DMS153 (cell line): ENCODE measurements around the gene RIC3.

ENCODE experiments used
- DNase-seq: peaks from one replicate; lab custom pipeline; 2025; lab: John Stamatoyannopoulos, UW

The RIC3 gene

DNA sequence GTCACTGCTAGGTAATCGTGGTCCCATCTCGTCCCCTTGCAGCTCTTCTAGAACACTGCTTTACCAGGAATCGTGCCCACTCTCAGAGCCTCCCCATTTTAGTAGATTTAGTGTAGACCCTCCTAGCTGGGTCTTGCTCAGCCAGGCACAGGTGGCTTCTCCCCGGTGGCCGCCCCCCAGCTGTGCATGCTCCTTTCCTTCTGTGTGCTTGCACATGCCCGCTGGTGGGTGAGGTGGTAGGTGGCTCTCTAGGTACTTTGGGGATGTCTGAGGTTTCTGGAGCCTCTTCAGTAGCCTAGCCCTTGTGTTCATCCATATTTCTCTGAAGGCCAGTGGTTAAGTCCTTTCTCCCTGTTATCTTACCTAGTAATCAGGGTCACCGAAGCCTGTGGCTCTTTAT, 82.3 kb downstream of the RIC3 start:
- no peak for DNase-seq

DNA sequence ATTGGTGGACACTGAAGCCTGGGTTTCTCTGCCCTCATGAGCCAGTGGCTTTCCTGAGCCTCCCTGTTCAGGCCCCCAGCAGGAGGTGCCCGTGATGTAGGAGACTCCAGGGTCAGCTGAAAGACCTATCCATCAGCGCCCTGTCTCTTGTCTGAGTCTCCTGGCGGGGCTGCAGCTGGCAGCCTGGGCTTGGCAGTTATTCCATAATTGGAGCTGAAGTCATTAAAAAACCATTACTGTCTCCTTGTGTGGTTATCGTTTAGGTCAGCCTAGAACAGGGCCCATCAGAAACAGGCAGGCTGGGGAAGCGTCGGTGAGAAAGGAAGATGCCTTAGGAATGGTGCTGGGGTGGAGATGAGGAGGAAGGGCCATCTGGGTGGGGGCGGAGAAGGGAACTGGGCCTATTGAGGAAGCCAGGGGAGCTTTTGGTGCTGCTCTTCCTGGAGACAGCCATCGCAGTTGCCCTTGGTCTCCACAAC, 82.8 kb downstream of the RIC3 start:
- DNase-seq = peak; percentile 21

DNA sequence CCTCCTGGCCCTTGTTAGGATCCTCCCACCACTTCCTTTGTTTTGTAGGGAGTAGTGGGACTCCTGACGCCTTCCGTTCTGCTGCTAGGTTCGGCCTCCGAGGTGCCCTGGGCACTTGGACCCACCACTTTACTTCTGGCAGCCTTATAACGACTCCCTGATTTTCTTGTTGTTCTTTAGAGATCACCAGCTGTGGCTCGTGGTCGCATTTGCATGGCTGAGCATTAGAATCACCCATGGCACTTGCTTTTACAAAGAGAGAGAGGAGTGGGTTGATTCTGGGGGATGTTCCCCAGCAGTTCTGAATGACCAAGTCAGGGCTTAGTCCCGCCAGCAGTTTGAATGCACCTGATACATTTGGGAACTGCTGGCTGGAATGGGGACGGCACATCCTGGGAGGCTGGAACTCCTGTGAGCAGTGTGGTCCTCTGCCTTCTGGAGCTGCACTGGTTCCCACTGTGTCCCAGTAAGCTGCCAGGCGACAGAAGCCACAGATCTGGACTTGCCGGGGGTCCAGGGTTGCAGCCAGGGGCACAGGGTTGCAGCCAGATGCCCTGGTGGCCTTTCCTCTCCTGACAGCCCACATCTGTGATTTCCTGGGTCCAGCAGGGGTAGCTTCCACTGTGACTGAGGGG, 83.7 kb downstream of the RIC3 start:
- DNase-seq = no peak

GRCh38 chr11:8084352-8084751, 84.5 kb downstream of the RIC3 start:
- DNase-seq = no peak

DNA sequence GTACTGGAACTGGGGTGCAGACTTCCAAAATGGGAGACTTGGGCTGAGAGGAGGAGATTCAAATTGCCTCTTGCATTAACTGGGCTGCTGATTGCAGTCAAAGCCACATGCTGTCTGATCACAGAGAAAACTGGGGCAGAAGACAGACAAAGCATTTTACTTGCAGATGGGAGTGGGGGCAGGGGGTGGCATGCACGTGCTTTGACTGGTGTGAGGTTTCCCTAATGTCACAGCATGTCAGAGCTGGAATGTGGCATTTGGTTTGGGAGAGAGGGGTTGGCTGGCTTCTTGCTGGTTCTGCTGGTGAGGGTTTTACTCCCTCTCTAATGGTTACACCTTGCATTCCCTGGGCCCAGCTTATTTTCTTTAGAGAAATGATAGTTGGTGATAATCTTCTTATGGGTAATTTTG, 84.9 kb downstream of the RIC3 start:
- no peak for DNase-seq

- no peak for DNase-seq
Observed at GRCh38 chr11:8083088-8083395, 85.8 kb downstream of the RIC3 start.

DNA sequence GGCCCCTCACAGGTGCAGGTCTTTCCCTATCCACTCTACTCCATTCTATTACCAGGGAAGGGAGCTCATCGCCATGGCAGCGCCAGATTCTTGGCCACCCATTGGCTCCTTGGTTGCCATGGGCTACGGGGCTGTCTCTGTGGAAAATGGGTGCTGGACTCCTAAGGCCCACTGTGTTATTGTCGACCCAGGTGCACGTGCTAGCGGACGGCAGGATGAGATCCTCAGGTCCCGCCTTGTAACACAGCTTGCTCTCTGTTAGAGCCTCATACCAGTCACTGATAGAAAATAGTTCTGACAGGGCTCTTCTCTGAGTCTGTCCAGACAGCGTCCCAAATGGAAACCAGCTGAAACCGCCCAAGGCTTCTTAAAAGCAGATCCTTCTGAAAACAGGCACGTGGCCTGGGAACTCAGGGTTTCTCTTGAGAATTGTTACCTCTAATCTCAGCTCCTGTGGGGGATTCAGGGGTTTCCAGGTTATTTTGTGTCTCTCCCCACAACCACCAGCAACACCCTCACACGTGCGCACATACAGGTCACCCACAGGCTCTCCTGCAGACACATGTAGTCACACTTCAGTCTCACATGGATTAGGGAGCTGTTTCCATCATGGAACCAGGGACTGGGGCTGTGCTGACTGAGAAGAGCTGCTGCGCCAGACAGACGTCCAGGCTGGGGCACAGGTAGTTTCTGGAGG, 86.3 kb downstream of the RIC3 start:
- DNase-seq = no peak

DNA sequence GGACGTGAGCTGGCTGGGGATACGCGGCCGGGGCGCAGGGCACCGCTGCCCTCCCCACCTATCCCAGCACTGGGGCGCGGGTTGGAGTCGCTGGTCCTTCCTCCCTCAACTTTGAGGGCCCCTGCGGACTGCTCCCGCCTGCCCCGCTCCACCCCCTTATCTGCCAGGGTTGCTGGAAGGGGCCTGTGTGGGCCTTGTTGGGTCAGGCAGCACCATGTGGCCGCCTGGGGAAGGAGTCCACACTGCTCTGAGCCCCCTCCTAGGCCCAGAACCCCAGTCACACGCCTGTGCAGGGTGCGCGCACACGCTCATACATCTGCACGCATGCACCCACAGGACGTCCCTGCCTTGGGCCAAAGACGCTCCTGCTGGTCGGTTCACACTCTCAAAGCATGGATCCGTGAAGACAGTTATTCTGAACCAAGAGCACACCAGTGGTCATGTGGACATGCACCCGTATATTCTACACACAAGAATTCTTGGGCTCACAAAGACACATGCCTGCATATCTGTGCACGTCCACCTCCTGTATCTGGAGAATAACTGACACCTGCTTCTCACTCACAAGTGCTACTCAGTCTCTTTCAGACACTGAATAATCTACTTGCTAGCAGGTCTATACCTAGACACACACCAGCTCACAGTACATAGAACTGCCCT, 87.1 kb downstream of the RIC3 start:
- DNase-seq = no peak

- no peak for DNase-seq
Observed at GRCh38 chr11:8080674-8081590, 87.9 kb downstream of the RIC3 start, which contains the start of gene TUB. Gene TUB, plus strand, starts transcription at chr11:8081211. Its CDS starts 300 bp downstream, at chr11:8081511.

GRCh38 chr11:8080069-8080670, 88.7 kb downstream of the RIC3 start:
- no peak for DNase-seq

- no peak for DNase-seq
Observed at GRCh38 chr11:8079111-8079675, 89.6 kb downstream of the RIC3 start.

DNA sequence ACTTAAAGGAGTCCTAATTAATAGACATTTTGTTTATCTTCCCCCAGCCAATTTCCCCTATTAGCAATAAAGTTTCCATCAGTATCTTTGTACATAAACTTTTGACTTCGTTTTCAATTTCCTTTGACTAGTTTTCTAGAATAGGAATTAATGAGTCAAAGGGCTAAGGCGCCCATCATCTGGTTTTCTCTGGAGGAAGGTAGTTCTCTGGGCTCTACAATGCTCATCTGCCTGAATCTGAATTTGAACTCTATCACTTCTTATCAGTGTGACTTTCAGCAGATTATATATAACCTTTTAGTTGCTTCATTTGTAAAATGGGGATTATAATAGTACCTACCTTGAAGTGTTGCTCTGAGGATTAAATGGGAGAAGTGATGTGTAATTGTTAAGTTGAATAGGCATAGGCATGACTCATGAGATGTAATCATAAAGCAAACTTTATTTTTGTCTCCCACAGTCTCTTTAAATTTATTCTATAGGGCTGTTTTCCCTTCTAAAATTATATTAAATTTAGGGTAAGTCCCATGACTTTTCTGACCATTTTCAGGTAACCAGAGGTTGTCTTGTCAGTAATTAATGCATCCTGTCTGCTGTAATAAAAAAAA, 93.6 kb downstream of the RIC3 start:
- no peak for DNase-seq

- DNase-seq = no peak
Observed at GRCh38 chr11:8071616-8072581, 96.9 kb downstream of the RIC3 start.

- DNase-seq = no peak
Observed at GRCh38 chr11:8070417-8071115, 98.3 kb downstream of the RIC3 start.

DNA sequence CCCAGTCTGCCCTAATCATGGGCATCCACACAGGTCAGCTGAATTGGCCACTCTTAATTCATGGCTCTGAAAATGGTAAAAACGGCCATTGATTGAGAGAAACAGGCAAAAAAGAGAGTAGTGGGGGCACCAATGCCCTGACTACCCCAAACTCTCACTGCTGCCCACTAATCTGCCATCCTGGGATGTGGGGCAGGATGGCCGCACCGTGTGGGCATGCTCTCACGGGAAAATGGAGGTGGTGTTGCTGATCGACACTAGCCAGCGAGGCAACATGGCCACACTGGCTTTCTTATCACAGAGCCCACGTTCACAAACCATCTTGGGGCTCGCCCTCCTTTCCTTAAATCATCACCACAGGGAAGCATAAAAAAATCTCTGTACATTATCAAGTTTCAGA, 99.1 kb downstream of the RIC3 start:
- DNase-seq = no peak

DNA sequence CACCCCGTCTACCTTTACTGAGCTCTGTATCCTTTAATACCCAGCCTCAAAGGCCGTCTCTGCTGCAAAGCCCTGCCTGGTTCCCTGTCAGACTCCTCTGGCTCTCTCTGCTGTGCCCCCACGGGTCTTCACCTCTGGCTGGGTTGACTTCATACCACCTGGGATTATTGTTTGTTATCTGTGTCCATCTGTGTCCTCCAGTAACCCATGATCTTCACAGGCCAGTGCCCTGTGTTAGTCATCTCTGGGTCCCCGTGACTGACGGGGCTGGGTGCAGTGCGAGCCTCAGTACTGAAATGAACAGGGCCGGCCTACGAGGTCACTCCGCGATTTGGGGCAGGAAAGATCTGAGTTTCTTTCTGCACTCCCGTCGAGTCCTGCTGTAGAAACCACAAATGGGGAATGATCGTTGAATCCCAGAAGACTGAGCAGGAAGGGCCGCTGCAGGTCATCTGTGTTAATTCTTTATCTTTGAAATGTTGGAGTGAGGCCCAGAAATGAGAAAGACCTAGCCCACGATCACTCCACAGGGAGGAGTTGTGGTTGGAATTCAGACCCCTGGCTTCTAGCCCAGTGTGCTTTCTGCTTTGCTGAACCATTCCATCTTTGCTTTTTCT, 100.1 kb downstream of the RIC3 start:
- no peak for DNase-seq

GRCh38 chr11:8067929-8068575, 100.8 kb downstream of the RIC3 start:
- no peak for DNase-seq

DNA sequence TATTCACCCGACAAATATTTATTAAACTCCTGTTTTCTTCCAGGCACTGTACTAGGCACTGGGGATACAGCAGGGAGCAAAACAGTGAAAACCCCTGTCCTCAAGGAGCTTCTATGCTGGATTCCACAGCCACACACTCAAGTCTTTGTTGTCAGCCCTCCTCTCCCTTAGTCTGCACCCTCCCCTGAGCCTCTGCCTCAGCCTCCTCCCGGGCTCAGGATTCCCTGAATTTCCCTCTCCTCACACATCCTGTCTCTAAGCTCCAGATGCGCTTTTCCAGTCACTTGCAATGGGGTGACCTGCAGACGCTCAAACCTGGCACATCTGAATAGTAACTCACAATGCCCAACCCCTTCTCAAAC, 101.3 kb downstream of the RIC3 start:
- no peak for DNase-seq
